ENCODE measurements around the gene JARID2.

Gene JARID2

GRCh38 chr6:15413466-15414234 is 167.8 kb downstream of the JARID2 start:
- no peak for TF ChIP-seq REST (IDR thresholded peaks at IDR 0.05; ENCODE audit: insufficient read depth in 1 of 2, low read depth in 2 of 2, low read length in 2 of 2)
- TF ChIP-seq FOXP2 (optimal IDR thresholded peaks at IDR 0.05; ENCODE audit: borderline replicate concordance, extremely low read depth, extremely low read length, insufficient read depth): no peak
- TF ChIP-seq TAF1 (IDR thresholded peaks at IDR 0.05; ENCODE audit: borderline replicate concordance, insufficient read depth, low read length): no peak
- TF ChIP-seq POLR2AphosphoS5 (IDR thresholded peaks at IDR 0.05; ENCODE audit: low read depth, low read length): no peak
- TF ChIP-seq SIN3A (IDR thresholded peaks at IDR 0.05; ENCODE audit: borderline replicate concordance, insufficient read depth, low read length): no peak

GRCh38 chr6:15414235-15414612 is 168.4 kb downstream of the JARID2 start:
- TF ChIP-seq REST (IDR thresholded peaks at IDR 0.05; ENCODE audit: insufficient read depth in 1 of 2, low read depth in 2 of 2, low read length in 2 of 2) (no peak), FOXP2 (optimal IDR thresholded peaks at IDR 0.05; ENCODE audit: borderline replicate concordance, extremely low read depth, extremely low read length, insufficient read depth) (no peak), TAF1 (IDR thresholded peaks at IDR 0.05; ENCODE audit: borderline replicate concordance, insufficient read depth, low read length) (no peak), POLR2AphosphoS5 (IDR thresholded peaks at IDR 0.05; ENCODE audit: low read depth, low read length) (no peak), SIN3A (IDR thresholded peaks at IDR 0.05; ENCODE audit: borderline replicate concordance, insufficient read depth, low read length) (no peak)

- TF ChIP-seq REST (IDR thresholded peaks at IDR 0.05; ENCODE audit: insufficient read depth in 1 of 2, low read depth in 2 of 2, low read length in 2 of 2): no peak
- TF ChIP-seq SIN3A (IDR thresholded peaks at IDR 0.05; ENCODE audit: borderline replicate concordance, insufficient read depth, low read length): no peak
- no peak for TF ChIP-seq POLR2AphosphoS5 (IDR thresholded peaks at IDR 0.05; ENCODE audit: low read depth, low read length)
- TF ChIP-seq TAF1 (IDR thresholded peaks at IDR 0.05; ENCODE audit: borderline replicate concordance, insufficient read depth, low read length): no peak
- TF ChIP-seq FOXP2 (optimal IDR thresholded peaks at IDR 0.05; ENCODE audit: borderline replicate concordance, extremely low read depth, extremely low read length, insufficient read depth): no peak
These were observed 171.2 kb downstream of the JARID2 start for GRCh38 chr6:15416932-15417509.

GRCh38 chr6:15417811-15418210 is 171.9 kb downstream of the JARID2 start:
- TF ChIP-seq REST (IDR thresholded peaks at IDR 0.05; ENCODE audit: insufficient read depth in 1 of 2, low read depth in 2 of 2, low read length in 2 of 2) (no peak), TAF1 (IDR thresholded peaks at IDR 0.05; ENCODE audit: borderline replicate concordance, insufficient read depth, low read length) (no peak), SIN3A (IDR thresholded peaks at IDR 0.05; ENCODE audit: borderline replicate concordance, insufficient read depth, low read length) (no peak), FOXP2 (optimal IDR thresholded peaks at IDR 0.05; ENCODE audit: borderline replicate concordance, extremely low read depth, extremely low read length, insufficient read depth) (no peak), POLR2AphosphoS5 (IDR thresholded peaks at IDR 0.05; ENCODE audit: low read depth, low read length) (no peak)
